H1 (cell line): ENCODE measurements around the gene MIER1. TPM values are rescaled to one million over a fixed set of nuclear protein-coding genes. Genes with fewer than 3 reads are reported as not detected.

Experiments used
- CTCF ChIA-PET: fragments of 300-600 bp; sonication (Branson Sonifier 250); formaldehyde crosslinking; loops from one replicate; lab custom pipeline; 2021; ENCODE audit not compliant: partially characterized antibody; lab: Charles Lee
- POLR2A ChIA-PET: fragments of 300-600 bp; sonication (Branson Sonifier 250); formaldehyde crosslinking; loops from one replicate; lab custom pipeline; 2021; ENCODE audit warnings: inconsistent platforms; ENCODE audit not compliant: partially characterized antibody; lab: Charles Lee
- DNase-seq, 2 experiments: peaks; one replicate each; pipeline versions ENCODE4 v3.0.0 to v3.0.0-alpha.2; 2010 to 2022; ENCODE audit warnings: low spot score in 2 of 2, low read depth in 1 of 2, mixed read lengths in 1 of 2
- FAIRE-seq: peaks from 2 replicates; lab custom pipeline; 2011; peaks lifted over from hg19 to GRCh38; lab: Jason Lieb, UNC
- H2AFZ ChIP-seq: 2 replicates; pipeline ENCODE4 v1.8.1; 2012; ENCODE audit warnings: low read length, inconsistent platforms
- H2AK5ac ChIP-seq: 2 replicates; pipeline ENCODE4 v1.6.1; 2013; ENCODE audit warnings: low read depth, low read length
- H2BK120ac ChIP-seq: replicated peaks from 2 replicates; pipeline ENCODE3; 2013; ENCODE audit warnings: low read depth, low read length, inconsistent platforms
- H2BK12ac ChIP-seq: 2 replicates; pipeline ENCODE4 v1.6.1; 2013; ENCODE audit warnings: low read depth, low read length
- H2BK15ac ChIP-seq: 2 replicates; pipeline ENCODE4 v1.6.1; 2013; ENCODE audit warnings: low read length
- H2BK20ac ChIP-seq: 2 replicates; pipeline ENCODE4 v1.6.1; 2013; ENCODE audit warnings: low read length
- H2BK5ac ChIP-seq: 2 replicates; pipeline ENCODE4 v1.6.1; 2013; ENCODE audit warnings: low read depth, low read length
- H3K14ac ChIP-seq: 2 replicates; pipeline ENCODE4 v1.6.1; 2013; ENCODE audit warnings: inconsistent platforms; ENCODE audit not compliant: insufficient read length
- H3K18ac ChIP-seq: 2 replicates; pipeline ENCODE4 v1.6.1; 2013; ENCODE audit warnings: low read length; ENCODE audit errors: extremely low read depth
- H3K23ac ChIP-seq: 2 replicates; pipeline ENCODE4 v1.6.1; 2013; ENCODE audit warnings: inconsistent platforms; ENCODE audit not compliant: insufficient read length
- H3K23me2 ChIP-seq: 2 replicates; pipeline ENCODE4 v1.6.1; 2013; ENCODE audit warnings: low read depth, low read length
- H3K27ac ChIP-seq: 2 replicates; pipeline ENCODE4 v1.6.1; 2011; ENCODE audit warnings: low read depth, low read length, inconsistent platforms
- H3K27me3 ChIP-seq, 4 experiments: replicated peaks in 1 of 4; 1 replicate in 1 of 4; 2 replicates in 3 of 4; pipeline versions ENCODE4 v1.6.1 to v1.8.1; 2011 to 2013; ENCODE audit warnings: low read length in 3 of 4, mild to moderate bottlenecking in 3 of 4, inconsistent platforms in 2 of 4, mixed read lengths in 2 of 4, moderate library complexity in 1 of 4; ENCODE audit not compliant: control insufficient read depth in 3 of 4, insufficient read depth in 3 of 4; ENCODE audit errors: extremely low read depth in 1 of 4
- H3K36me3 ChIP-seq, 4 experiments: 2 replicates each; pipeline versions ENCODE4 v1.6.1 to v1.8.1; 2011 to 2013; ENCODE audit warnings: mild to moderate bottlenecking in 4 of 4, low read length in 3 of 4, moderate library complexity in 2 of 4, control low read depth in 1 of 4, inconsistent platforms in 1 of 4; ENCODE audit not compliant: insufficient read depth in 4 of 4, control insufficient read depth in 2 of 4
- H3K4ac ChIP-seq: replicated peaks from 2 replicates; pipeline ENCODE3; 2013; ENCODE audit warnings: low read length, low read depth, mixed read lengths, inconsistent platforms; ENCODE audit not compliant: insufficient read length
- H3K4me1 ChIP-seq, 4 experiments: replicated peaks in 1 of 4; 1 replicate in 1 of 4; 2 replicates in 3 of 4; pipeline versions ENCODE4 v1.6.1 to v1.8.1; 2011 to 2013; ENCODE audit warnings: low read length in 3 of 4, inconsistent platforms in 2 of 4, mixed read lengths in 1 of 4; ENCODE audit not compliant: insufficient read depth in 4 of 4, control insufficient read depth in 3 of 4
- H3K4me2 ChIP-seq, 2 experiments: 2 replicates each; pipeline versions ENCODE4 v1.6.1 to v1.8.1; 2011 to 2013; ENCODE audit warnings: low read depth in 2 of 2, low read length in 2 of 2, control low read depth in 1 of 2, inconsistent platforms in 1 of 2, mild to moderate bottlenecking in 1 of 2; ENCODE audit not compliant: insufficient read depth in 1 of 2
- H3K4me3 ChIP-seq, 4 experiments: fragments of 200-600, 300-600 bp in 1 of 4; sonication (generic), shearing (Covaris generic), sonication (Bioruptor Twin) in 1 of 4; 2 replicates each; pipeline versions ENCODE4 v1.5.1 to v1.8.1; 2011 to 2016; ENCODE audit warnings: low read length in 4 of 4, low read depth in 3 of 4, control low read depth in 2 of 4, inconsistent platforms in 2 of 4, mild to moderate bottlenecking in 2 of 4, mixed read lengths in 1 of 4, moderate library complexity in 1 of 4; ENCODE audit not compliant: insufficient read depth in 2 of 4; ENCODE audit errors: extremely low read depth in 1 of 4
- H3K56ac ChIP-seq: replicated peaks from 2 replicates; pipeline ENCODE3; 2013; ENCODE audit warnings: low read depth, mild to moderate bottlenecking, mixed read lengths, low read length, inconsistent platforms; ENCODE audit not compliant: insufficient read length
- H3K79me1 ChIP-seq: 2 replicates; pipeline ENCODE4 v1.6.1; 2013; ENCODE audit warnings: low read depth, low read length, control low read depth
- H3K79me2 ChIP-seq, 2 experiments: 2 replicates each; pipeline versions ENCODE4 v1.6.1 to v1.8.1; 2012 to 2013; ENCODE audit warnings: low read length in 2 of 2, mild to moderate bottlenecking in 2 of 2, inconsistent platforms in 1 of 2; ENCODE audit not compliant: insufficient read depth in 2 of 2, control insufficient read depth in 1 of 2
- H3K9ac ChIP-seq, 4 experiments: replicated peaks in 1 of 4; 1 replicate in 1 of 4; 2 replicates in 3 of 4; pipeline versions ENCODE4 v1.6.1 to v1.8.1; 2011 to 2013; ENCODE audit warnings: low read depth in 3 of 4, low read length in 3 of 4, control low read depth in 2 of 4, mild to moderate bottlenecking in 2 of 4, moderate library complexity in 2 of 4, inconsistent platforms in 1 of 4; ENCODE audit errors: extremely low read depth in 1 of 4
- H3K9me3 ChIP-seq, 2 experiments: 2 replicates each; pipeline versions ENCODE4 v1.6.1 to v1.8.1; 2012 to 2013; ENCODE audit warnings: mild to moderate bottlenecking in 2 of 2, moderate library complexity in 2 of 2, control low read depth in 1 of 2, inconsistent platforms in 1 of 2, low read depth in 1 of 2, low read length in 1 of 2, mixed read lengths in 1 of 2; ENCODE audit not compliant: insufficient read depth in 2 of 2
- H4K20me1 ChIP-seq, 2 experiments: replicated peaks in 1 of 2; 2 replicates each; pipeline versions ENCODE3 to v1.8.1; 2011 to 2013; ENCODE audit warnings: inconsistent platforms in 2 of 2, low read length in 2 of 2, mild to moderate bottlenecking in 1 of 2; ENCODE audit not compliant: insufficient read depth in 2 of 2, control insufficient read depth in 1 of 2
- H4K5ac ChIP-seq: 2 replicates; pipeline ENCODE4 v1.6.1; 2013; ENCODE audit warnings: low read length, low read depth, mixed read lengths, inconsistent platforms; ENCODE audit not compliant: insufficient read length
- H4K8ac ChIP-seq: 2 replicates; pipeline ENCODE4 v1.8.0; 2013; ENCODE audit warnings: mild to moderate bottlenecking, moderate library complexity, low read length, inconsistent platforms; ENCODE audit not compliant: insufficient read depth; ENCODE audit errors: extremely low read depth
- H4K91ac ChIP-seq: replicated peaks from 2 replicates; pipeline ENCODE3; 2013; ENCODE audit warnings: low read length, mixed read lengths, inconsistent platforms; ENCODE audit not compliant: insufficient read length
- CTCF ChIP-seq, 3 experiments: IDR thresholded peaks; 1 replicate in 2 of 3; 2 replicates in 1 of 3; pipeline versions ENCODE4 v1.5.1 to v1.6.1; 2011; ENCODE audit warnings: low read length in 3 of 3, mild to moderate bottlenecking in 3 of 3, inconsistent platforms in 2 of 3, low read depth in 1 of 3, moderate library complexity in 1 of 3; ENCODE audit not compliant: insufficient read depth in 1 of 3; ENCODE audit errors: control extremely low read depth in 1 of 3
- GTF2F1 ChIP-seq: IDR thresholded peaks from 2 replicates; pipeline ENCODE4 v1.6.1; 2012; ENCODE audit warnings: low read depth, low read length, improper control_type of control experiment, borderline replicate concordance
- KDM4A ChIP-seq: IDR thresholded peaks from one replicate; pipeline ENCODE4 v1.7.1; 2012; ENCODE audit warnings: low read depth, mild to moderate bottlenecking, moderate library complexity, low read length, inconsistent platforms; ENCODE audit not compliant: severe bottlenecking
- KDM5A ChIP-seq: fragments of 200-600 bp; IDR thresholded peaks from 2 replicates; pipeline ENCODE4 v1.7.1; 2012; ENCODE audit warnings: mild to moderate bottlenecking, low read length, inconsistent platforms, mixed read lengths
- WGBS, 2 experiments: shearing (Covaris generic) in 1 of 2; methylation state at CpG; one replicate each; pipeline versions ENCODE4 v1.1.6 to v1.1.7; 2013 to 2015; ENCODE audit warnings: low lambda C conversion rate in 2 of 2, mixed read lengths in 2 of 2, inconsistent platforms in 1 of 2, low coverage in 1 of 2, missing lambda C conversion rate in 1 of 2; ENCODE audit not compliant: insufficient replicate concordance in 2 of 2, insufficient coverage in 1 of 2, insufficient read length in 1 of 2; ENCODE audit errors: extremely low coverage in 1 of 2, missing lambda C conversion rate in 1 of 2; 5-methylcytosine and 5-hydroxymethylcytosine counted together
- polyA plus RNA-seq, 7 experiments: library from polyadenylated mRNA; depleted of rRNA in 3 of 7; stranded (reverse) in 5 of 7; unstranded in 2 of 7; fragments of >200 nt in 5 of 7; fragments of 200-250 nt in 2 of 7; gene quantifications; 1 replicate in 5 of 7; 2 replicates in 1 of 7; 4 replicates in 1 of 7; pipeline versions ENCODE4 v1.2.1 to v1.2.3, GENCODE V29; 2011 to 2013; ENCODE audit warnings: missing spikeins in 2 of 7, mixed read lengths in 2 of 7
- total RNA-seq: library from RNA; stranded (reverse); fragmentation: NEBNext Ultra II Directional; extraction: Animal tissue kit (Norgen Biotek cat#: 25700); gene quantifications from 2 replicates; pipeline ENCODE4 v1.2.1, GENCODE V29; 2021

The MIER1 gene
- total and polyA plus RNA-seq, 2 of the 8 experiments (the other 6 are each of a cell fraction or from before 2014, with no cell fraction given) = 5.2 to 33.5 TPM

DNA sequence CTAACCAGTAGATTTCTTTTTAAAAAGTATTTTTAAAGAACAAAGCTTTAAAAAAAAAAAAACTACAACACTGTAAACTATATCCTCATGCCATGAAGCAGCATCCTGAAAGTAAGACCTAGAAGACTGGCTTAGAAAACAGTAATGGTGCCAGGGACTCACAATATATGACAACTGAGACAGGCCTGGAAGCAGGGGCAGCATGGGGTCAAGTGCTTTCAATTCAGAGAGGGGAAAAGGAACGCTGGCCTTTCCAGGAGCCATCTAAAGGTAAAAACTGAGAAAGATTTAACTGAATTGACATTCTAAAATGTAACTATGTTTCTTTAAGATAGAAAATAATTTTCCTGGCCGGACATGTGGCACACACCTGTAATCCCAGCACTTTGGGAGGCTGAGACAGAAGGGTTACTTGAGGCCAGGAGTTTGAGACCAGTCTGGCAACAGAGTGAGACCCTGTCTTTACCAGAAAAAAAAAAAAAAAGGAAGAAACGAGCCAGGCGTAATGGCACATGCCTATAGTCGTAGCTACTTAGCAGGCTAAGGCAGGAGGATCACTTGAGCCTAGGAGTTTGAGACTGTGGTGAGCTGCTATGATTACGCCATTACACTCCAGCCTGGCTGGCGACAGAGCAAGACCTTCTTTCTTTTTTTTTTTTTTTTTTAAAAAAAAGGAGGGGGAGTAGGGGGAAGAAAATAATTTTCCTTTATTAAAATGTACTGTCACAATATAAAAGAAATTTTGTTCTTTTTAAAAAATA is 75.0 kb downstream of the MIER1 start:
- Histone ChIP-seq H3K18ac (no peak overlapping the region), H3K27ac (no peak overlapping the region), H4K5ac (no peak overlapping the region), H3K23ac (no peak overlapping the region), H2AFZ (no peak overlapping the region), H3K36me3 (peaks cover 0 to 3% (median 0%) of the 10 kb centered on the region in 4 experiments; a peak in 1 of 8 replicates), H3K23me2 (no peaks in the 10 kb centered on the region), H3K79me2 (no peaks in the 10 kb centered on the region), H3K56ac (no peak overlapping the region), H2AK5ac (no peak overlapping the region), H3K9ac (no peak overlapping the region), H2BK5ac (no peak overlapping the region), H4K91ac (no peak overlapping the region), H2BK15ac (no peak overlapping the region), H3K9me3 (no peaks in the 10 kb centered on the region), H2BK120ac (no peak overlapping the region), H3K79me1 (no peaks in the 10 kb centered on the region), H4K8ac (no peak overlapping the region), H3K27me3 (no peaks in the 10 kb centered on the region), H3K4me2 (no peak overlapping the region), H2BK20ac (no peak overlapping the region), H3K4ac (no peak overlapping the region), H3K4me3 (no peak overlapping the region), H4K20me1 (no peaks in the 10 kb centered on the region), H3K4me1 (no peaks in the 10 kb centered on the region), H2BK12ac (no peak overlapping the region), H3K14ac (no peak overlapping the region)
- ChIA-PET POLR2A (no interaction called here), CTCF (interaction anchor here (0.6 to 5.4 kb wide), 8 partner anchors 13 to 217 kb away, joined by 3 to 27 read pairs (median 6); partner anchors contain the start of gene MIER1)
- WGBS, 2 experiments = 87% methylated on average over 6 of the region's 7 CpGs; no CpG with 5 or more reads in 1 of the 2 experiments
- FAIRE-seq (no peak), DNase-seq (no peak)
- no peak for TF ChIP-seq KDM5A
- TF ChIP-seq KDM4A = no peak
- no peak for TF ChIP-seq CTCF (IDR thresholded peaks at IDR 0.05; ENCODE audit: control extremely low read depth in 1 of 3, insufficient read depth in 1 of 3, low read depth in 1 of 3, low read length in 3 of 3)
- no peak for TF ChIP-seq GTF2F1
